HUES64 (cell line): ENCODE results near the gene AGTRAP.

ENCODE experiments used
- H3K27ac ChIP-seq: 2 replicates; pipeline ENCODE4 v1.7.0; 2013; ENCODE audit warnings: low read depth, low read length, inconsistent platforms
- H3K27me3 ChIP-seq: 2 replicates; pipeline ENCODE4 v1.6.1; 2013; ENCODE audit warnings: mild to moderate bottlenecking, low read length; ENCODE audit not compliant: insufficient read depth
- H3K36me3 ChIP-seq: 2 replicates; pipeline ENCODE4 v1.6.1; 2013; ENCODE audit warnings: mild to moderate bottlenecking, low read length; ENCODE audit not compliant: insufficient read depth
- H3K4me1 ChIP-seq: 2 replicates; pipeline ENCODE4 v1.6.1; 2013; ENCODE audit warnings: mild to moderate bottlenecking, low read length, moderate library complexity; ENCODE audit not compliant: insufficient read depth
- H3K4me3 ChIP-seq: 2 replicates; pipeline ENCODE4 v1.5.1; 2013; ENCODE audit warnings: mild to moderate bottlenecking, low read length, moderate library complexity
- H3K9ac ChIP-seq: 2 replicates; pipeline ENCODE4 v1.6.1; 2013; ENCODE audit warnings: mild to moderate bottlenecking, low read depth, low read length
- H3K9me3 ChIP-seq: 2 replicates; pipeline ENCODE4 v1.6.1; 2013; ENCODE audit warnings: low read depth, low read length; ENCODE audit not compliant: insufficient read depth
- WGBS: fragments of 150-250, 120-280 bp; methylation state at CpG from one replicate; pipeline ENCODE4 v1.1.7; 2013; ENCODE audit warnings: missing lambda C conversion rate; 5-methylcytosine and 5-hydroxymethylcytosine counted together

The AGTRAP gene

DNA sequence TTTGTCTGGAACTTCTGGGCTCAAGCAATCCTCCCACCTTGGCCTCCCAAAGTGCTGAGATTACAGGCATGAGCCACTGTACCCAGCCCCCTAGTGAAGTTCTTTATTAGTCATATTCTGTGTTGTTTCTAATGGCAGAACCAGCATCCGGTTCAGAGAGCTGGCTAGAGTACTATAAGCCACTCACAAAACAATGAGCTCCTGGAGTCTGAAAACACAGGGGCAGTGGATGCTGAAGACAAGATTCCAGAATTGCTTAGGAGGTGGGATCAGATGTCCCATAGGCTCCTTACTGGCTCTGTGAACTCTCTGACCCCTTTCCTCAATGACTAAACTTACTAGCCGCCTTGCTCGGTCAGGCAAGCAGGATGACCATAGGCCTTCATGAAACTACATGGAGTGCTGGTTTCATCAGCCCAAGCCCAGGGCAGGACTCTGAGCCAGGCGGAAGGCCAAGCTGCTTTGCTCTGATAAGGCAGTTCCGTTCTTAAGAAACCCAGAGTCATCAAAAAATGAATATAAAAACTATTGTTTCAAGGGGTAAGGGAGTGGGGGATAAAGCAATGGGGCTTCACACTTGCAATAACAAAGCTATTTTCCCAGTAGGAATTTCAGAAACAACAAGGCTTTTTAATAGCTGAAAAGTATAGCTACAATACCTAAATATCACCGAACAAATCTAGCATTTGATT lies 61.7 kb downstream of the AGTRAP start:
- H3K4me1 ChIP-seq, result no peaks in the 10 kb centered on the region; the same call in 1 of the 2 replicates
- no peak overlapping the region for H3K9ac ChIP-seq
- no peaks in the 10 kb centered on the region for H3K27me3 ChIP-seq
- peaks cover 55% of the 10 kb centered on the region for H3K36me3 ChIP-seq
- H3K27ac ChIP-seq, result no peak overlapping the region
- no peaks in the 10 kb centered on the region for H3K9me3 ChIP-seq
- 95% methylated on average over 6 of the region's 6 CpGs for WGBS
- no peak overlapping the region for H3K4me3 ChIP-seq

- no peak overlapping the region for H3K27ac ChIP-seq
- H3K27me3 ChIP-seq, result no peaks in the 10 kb centered on the region
- H3K36me3 ChIP-seq, result peaks cover 45% of the 10 kb centered on the region
- 95% methylated on average over 5 of the region's 5 CpGs for WGBS
- H3K9me3 ChIP-seq, result no peaks in the 10 kb centered on the region
- no peak overlapping the region for H3K9ac ChIP-seq
- H3K4me1 ChIP-seq, result peaks cover 5% of the 10 kb centered on the region; the same call in 1 of the 2 replicates
- no peak overlapping the region for H3K4me3 ChIP-seq
Measured at GRCh38 chr1:11799099-11799498, 63.2 kb downstream of the AGTRAP start.

DNA sequence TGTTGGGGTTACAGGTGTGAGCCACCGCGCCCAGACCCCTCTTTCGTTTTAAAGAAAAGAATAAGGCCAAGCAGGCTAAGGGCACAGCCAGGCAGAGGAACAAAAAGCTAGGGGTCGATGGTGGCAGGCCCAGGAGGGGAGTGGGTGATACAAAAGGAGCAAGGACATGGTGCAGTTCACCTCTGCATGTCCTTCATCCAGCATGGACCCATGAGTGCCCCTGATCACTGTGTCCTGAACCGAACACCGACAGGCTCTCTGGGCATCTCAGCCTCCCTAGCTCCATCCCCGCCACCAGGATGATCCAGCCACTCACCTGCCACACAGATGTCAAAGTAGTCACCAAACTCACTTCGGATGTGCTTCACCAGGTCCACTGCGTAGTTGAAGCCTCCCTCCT lies 64.0 kb downstream of the AGTRAP start:
- WGBS, result 93% methylated on average over 9 of the region's 9 CpGs
- Histone ChIP-seq H3K4me3 (no peak overlapping the region), H3K27ac (no peak overlapping the region), H3K9me3 (no peaks in the 10 kb centered on the region), H3K36me3 (peaks cover 37% of the 10 kb centered on the region), H3K27me3 (no peaks in the 10 kb centered on the region), H3K9ac (no peak overlapping the region), H3K4me1 (peaks cover 10% of the 10 kb centered on the region)

GRCh38 chr1:11800391-11800755 lies 64.4 kb downstream of the AGTRAP start:
- 91% methylated on average over 8 of the region's 8 CpGs for WGBS
- H3K4me3 ChIP-seq, result no peak overlapping the region
- H3K36me3 ChIP-seq, result peaks cover 32% of the 10 kb centered on the region
- no peaks in the 10 kb centered on the region for H3K9me3 ChIP-seq
- H3K27ac ChIP-seq, result no peak overlapping the region
- H3K27me3 ChIP-seq, result no peaks in the 10 kb centered on the region
- H3K4me1 ChIP-seq, result peaks cover 10% of the 10 kb centered on the region
- H3K9ac ChIP-seq, result no peak overlapping the region
